Medulla oblongata (tissue), 1 donor: ENCODE measurements around the gene MYH10.

Source experiments
- DNase-seq: peaks from one replicate; pipeline ENCODE4 v3.0.0-alpha.2; 2015; ENCODE audit errors: extremely low spot score

Gene MYH10

GRCh38 chr17:8444494-8444893 is 186.0 kb downstream of the MYH10 start:
- DNase-seq = no peak

GRCh38 chr17:8443756-8444155 is 186.8 kb downstream of the MYH10 start:
- DNase-seq = peak; percentile 44

- no peak for DNase-seq
Observed at GRCh38 chr17:8442310-8442709, 188.2 kb downstream of the MYH10 start.

- no peak for DNase-seq
Observed at GRCh38 chr17:8441690-8442089, 188.8 kb downstream of the MYH10 start.

GRCh38 chr17:8439681-8440080 is 190.8 kb downstream of the MYH10 start:
- no peak for DNase-seq

- no peak for DNase-seq
Observed at GRCh38 chr17:8438441-8438840, 192.1 kb downstream of the MYH10 start.

- peak; percentile 15 for DNase-seq
Observed at GRCh38 chr17:8436844-8437171, 193.7 kb downstream of the MYH10 start.

GRCh38 chr17:8436169-8436843 is 194.2 kb downstream of the MYH10 start:
- DNase-seq = peak; percentile 45

GRCh38 chr17:8435245-8436168 is 195.0 kb downstream of the MYH10 start, which contains the start of gene NDEL1:
TSS of gene NDEL1 (plus strand) at chr17:8435884. CDS start at chr17:8444272, 8,388 bp downstream.
- DNase-seq = peak; percentile 98

- DNase-seq = peak; percentile 42
Observed at GRCh38 chr17:8430966-8431365, 199.6 kb downstream of the MYH10 start.

GRCh38 chr17:8426802-8427201 is 203.7 kb downstream of the MYH10 start:
- no peak for DNase-seq

GRCh38 chr17:8426094-8426720 is 204.3 kb downstream of the MYH10 start:
- DNase-seq = no peak
